B cell (primary cell): ENCODE data around the gene ADARB2. TPM values are rescaled to one million over a fixed set of nuclear protein-coding genes. Genes with fewer than 3 reads are reported as not detected.

Experiments used
- ATAC-seq: fragments of 200-7000 bp; cut with Tn5 transposase; one replicate; pipeline ENCODE4 v1.10.0; 2021; ENCODE audit warnings: low read depth, mild to moderate bottlenecking, moderate number of reproducible peaks, moderate library complexity
- CTCF ChIA-PET: fragments of 350-600 bp; sonication (Branson Sonifier 250); formaldehyde crosslinking; loops from one replicate; lab custom pipeline; 2021; ENCODE audit warnings: antibody characterized with exemption, inconsistent platforms; lab: Charles Lee
- POLR2A ChIA-PET: fragments of 350-600 bp; sonication (Branson Sonifier 250); formaldehyde crosslinking; loops from one replicate; lab custom pipeline; 2021; ENCODE audit warnings: antibody characterized with exemption; lab: Charles Lee
- DNase-seq: peaks from one replicate; pipeline ENCODE4 v3.0.0; 2013
- H2AFZ ChIP-seq: 2 replicates; pipeline ENCODE4 v1.6.1; 2012; ENCODE audit warnings: mild to moderate bottlenecking, low read depth, low read length; ENCODE audit not compliant: insufficient read depth, poor library complexity, severe bottlenecking
- H3K27ac ChIP-seq, 2 donors: 1 replicate in 1 of 2; 2 replicates in 1 of 2; pipeline ENCODE4 v1.5.1; 2012 to 2013; ENCODE audit warnings: low read length in 2 of 2, mild to moderate bottlenecking in 2 of 2, moderate library complexity in 1 of 2
- H3K27me3 ChIP-seq, 4 experiments: fragments of 200-600 bp in 1 of 4; sonication (generic) in 1 of 4; replicated peaks in 1 of 4; 1 replicate in 2 of 4; 2 replicates in 2 of 4; pipeline versions ENCODE4 v1.6.1 to v1.7.0; 2013 to 2016; ENCODE audit warnings: low read length in 3 of 4, mild to moderate bottlenecking in 2 of 4, mixed read lengths in 1 of 4, moderate library complexity in 1 of 4; ENCODE audit not compliant: insufficient read depth in 4 of 4, control insufficient read depth in 3 of 4; ENCODE audit errors: control extremely low read depth in 1 of 4
- H3K36me3 ChIP-seq, 2 experiments: replicated peaks in 1 of 2; 1 replicate in 1 of 2; 2 replicates in 1 of 2; pipeline versions ENCODE4 v1.6.1 to v1.7.1; 2013; ENCODE audit warnings: low read length in 1 of 2; ENCODE audit not compliant: insufficient read depth in 2 of 2, control insufficient read depth in 1 of 2; ENCODE audit errors: control extremely low read depth in 1 of 2, extremely low read depth in 1 of 2
- H3K4me1 ChIP-seq, 2 donors: fragments of 200-600 bp in 1 of 2; sonication (generic) in 1 of 2; 1 replicate in 1 of 2; 2 replicates in 1 of 2; pipeline versions ENCODE4 v1.5.1 to v1.6.1; 2013 to 2017; ENCODE audit warnings: low read length in 2 of 2; ENCODE audit not compliant: control insufficient read depth in 2 of 2, insufficient read depth in 2 of 2
- H3K4me2 ChIP-seq: replicated peaks from 2 replicates; pipeline ENCODE3; 2012; ENCODE audit warnings: mild to moderate bottlenecking, low read depth, low read length; ENCODE audit not compliant: poor library complexity, severe bottlenecking
- H3K4me3 ChIP-seq, 5 experiments: fragments of 200-600 bp in 1 of 5; sonication (generic) in 1 of 5; 1 replicate in 3 of 5; 2 replicates in 2 of 5; pipeline versions ENCODE4 v1.5.1 to v1.7.0; 2011 to 2016; ENCODE audit warnings: low read length in 4 of 5, mild to moderate bottlenecking in 4 of 5, low read depth in 2 of 5, control low read depth in 1 of 5, moderate library complexity in 1 of 5; ENCODE audit not compliant: insufficient read depth in 1 of 5; ENCODE audit errors: control extremely low read depth in 1 of 5, extremely low read depth in 1 of 5
- H3K79me2 ChIP-seq: fragments of 200-600 bp; sonication (generic); one replicate; pipeline ENCODE4 v1.6.0; 2016; ENCODE audit warnings: low read length; ENCODE audit not compliant: control insufficient read depth, insufficient read depth
- H3K9ac ChIP-seq: fragments of 200-600 bp; sonication (generic); 2 replicates; pipeline ENCODE4 v1.6.1; 2017; ENCODE audit warnings: mild to moderate bottlenecking, low read length, moderate library complexity
- H3K9me3 ChIP-seq, 3 donors: one replicate each; pipeline versions ENCODE4 v1.6.1 to v1.7.1; 2013; ENCODE audit warnings: low read length in 2 of 3; ENCODE audit not compliant: control insufficient read depth in 2 of 3, insufficient read depth in 1 of 3; ENCODE audit errors: control extremely low read depth in 1 of 3
- H4K20me1 ChIP-seq: 2 replicates; pipeline ENCODE4 v1.6.0; 2012; ENCODE audit warnings: mild to moderate bottlenecking, low read length; ENCODE audit not compliant: insufficient read depth, control insufficient read depth, poor library complexity, severe bottlenecking
- H3K27ac Mint-ChIP-seq: one replicate; pipeline ENCODE4 v1.8.0; 2021; ENCODE audit warnings: mixed read lengths
- H3K27me3 Mint-ChIP-seq: one replicate; pipeline ENCODE4 v1.8.0; 2021; ENCODE audit warnings: mixed read lengths
- H3K4me1 Mint-ChIP-seq: one replicate; pipeline ENCODE4 v1.8.0; 2021; ENCODE audit warnings: mixed read lengths
- H3K4me3 Mint-ChIP-seq: one replicate; pipeline ENCODE4 v1.8.0; 2021; ENCODE audit warnings: mixed read lengths
- H3K9me3 Mint-ChIP-seq: one replicate; pipeline ENCODE4 v1.8.0; 2022; ENCODE audit warnings: mixed read lengths; ENCODE audit not compliant: insufficient read depth
- EZH2 ChIP-seq: IDR thresholded peaks from 2 replicates; pipeline ENCODE4 v1.6.1; 2012; ENCODE audit warnings: borderline replicate concordance, low read depth, mild to moderate bottlenecking, moderate library complexity, low read length; ENCODE audit not compliant: insufficient read depth, poor library complexity, severe bottlenecking
- WGBS: methylation state at CpG from one replicate; pipeline ENCODE4 v1.1.5; 2013; ENCODE audit warnings: missing lambda C conversion rate; ENCODE audit not compliant: insufficient coverage; 5-methylcytosine and 5-hydroxymethylcytosine counted together
- intact Hi-C: fragments of 100-400 bp; cut with micrococcal nuclease; formaldehyde crosslinking; loops from one replicate; pipeline ENCODE4 v1.10.0; 2022
- polyA plus RNA-seq: library from polyadenylated mRNA; depleted of rRNA; stranded (reverse); fragments of >200 nt; gene quantifications from 2 replicates; pipeline ENCODE4 v1.2.3, GENCODE V29; 2012
- total RNA-seq, 2 donors: library from RNA; stranded (reverse); fragments of 120-200 nt in 1 of 2; gene quantifications; 1 replicate in 1 of 2; 2 replicates in 1 of 2; pipeline versions ENCODE4 v1.2.3 to v1.2.4, GENCODE V29; 2013 to 2022
- TF ChIP-seq, protein P1 (sequence below): fragments of 200-600 bp; IDR thresholded peaks from one replicate; pipeline ENCODE4 v1.8.0; 2022; ENCODE audit warnings: antibody characterized with exemption, mild to moderate bottlenecking

Gene ADARB2
- total and polyA plus RNA-seq, 2 donors (not counting 1 experiment from before 2014, with no cell fraction given) = 0.13 to 0.96 TPM

DNA sequence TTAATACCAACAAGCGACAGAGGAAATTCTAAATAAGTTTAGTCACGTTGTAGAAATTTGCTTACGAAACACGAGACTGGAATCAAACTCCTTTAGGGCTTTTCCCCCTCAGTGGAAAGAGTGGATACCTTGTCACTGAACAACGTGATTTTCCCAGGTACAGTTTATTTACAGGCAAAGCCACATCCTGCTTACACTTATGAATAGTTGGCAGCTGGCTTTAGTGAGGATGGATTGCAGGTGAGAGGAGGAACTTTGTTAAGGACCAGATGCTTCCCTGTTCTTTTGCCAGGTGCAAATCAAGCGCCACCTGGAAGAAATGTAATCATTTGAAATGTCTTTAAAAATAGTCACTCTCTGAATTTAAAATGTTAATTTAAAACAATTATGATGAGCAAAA, 282.4 kb downstream of the ADARB2 start:
- WGBS = 0% methylated on average over 4 of the region's 6 CpGs
- no peaks in the 10 kb centered on the region for H3K36me3 ChIP-seq
- Mint-ChIP-seq H3K9me3 (peaks cover 2% of the 10 kb centered on the region), H3K27ac (peak overlapping the region; percentile 91), H3K4me1 (peaks cover 66% of the 10 kb centered on the region), H3K27me3 (no peaks in the 10 kb centered on the region), H3K4me3 (peak overlapping the region; percentile 76)
- peak overlapping the region in 4 of 5 experiments; percentile 2 to 44 (median 17) for H3K4me3 ChIP-seq
- H3K79me2 ChIP-seq = no peaks in the 10 kb centered on the region
- H3K9me3 ChIP-seq = peaks cover 2 to 22% (median 6%) of the 10 kb centered on the region in 3 donors
- TF ChIP-seq, protein P1, sequence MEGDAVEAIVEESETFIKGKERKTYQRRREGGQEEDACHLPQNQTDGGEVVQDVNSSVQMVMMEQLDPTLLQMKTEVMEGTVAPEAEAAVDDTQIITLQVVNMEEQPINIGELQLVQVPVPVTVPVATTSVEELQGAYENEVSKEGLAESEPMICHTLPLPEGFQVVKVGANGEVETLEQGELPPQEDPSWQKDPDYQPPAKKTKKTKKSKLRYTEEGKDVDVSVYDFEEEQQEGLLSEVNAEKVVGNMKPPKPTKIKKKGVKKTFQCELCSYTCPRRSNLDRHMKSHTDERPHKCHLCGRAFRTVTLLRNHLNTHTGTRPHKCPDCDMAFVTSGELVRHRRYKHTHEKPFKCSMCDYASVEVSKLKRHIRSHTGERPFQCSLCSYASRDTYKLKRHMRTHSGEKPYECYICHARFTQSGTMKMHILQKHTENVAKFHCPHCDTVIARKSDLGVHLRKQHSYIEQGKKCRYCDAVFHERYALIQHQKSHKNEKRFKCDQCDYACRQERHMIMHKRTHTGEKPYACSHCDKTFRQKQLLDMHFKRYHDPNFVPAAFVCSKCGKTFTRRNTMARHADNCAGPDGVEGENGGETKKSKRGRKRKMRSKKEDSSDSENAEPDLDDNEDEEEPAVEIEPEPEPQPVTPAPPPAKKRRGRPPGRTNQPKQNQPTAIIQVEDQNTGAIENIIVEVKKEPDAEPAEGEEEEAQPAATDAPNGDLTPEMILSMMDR = no peak
- TF ChIP-seq EZH2 = no peak
- peak overlapping the region; percentile 50 for H2AFZ ChIP-seq
- intact Hi-C loops = loop anchor here (1.0 to 2.0 kb wide), 7 partner anchors 10 to 207 kb away; no protein-coding TSS in a partner anchor
- POLR2A ChIA-PET = interaction anchor here (2.7 kb wide), 1 partner anchor 30 kb away, joined by 11 read pairs; no protein-coding TSS in a partner anchor
- peaks cover 36 to 45% of the 10 kb centered on the region in 2 donors for H3K4me1 ChIP-seq
- H3K4me2 ChIP-seq = peak overlapping the region; percentile 72
- no peaks in the 10 kb centered on the region for H3K27me3 ChIP-seq
- peak overlapping the region; percentile 78 to 81 for H3K27ac ChIP-seq
- peak; percentile 8 for ATAC-seq
- no peaks in the 10 kb centered on the region for H4K20me1 ChIP-seq
- no peak for DNase-seq
- CTCF ChIA-PET = interaction anchor here (1.4 to 1.8 kb wide), 3 partner anchors 29 to 208 kb away, joined by 3 to 5 read pairs (median 3); no protein-coding TSS in a partner anchor
- H3K9ac ChIP-seq = peak overlapping the region; percentile 40

DNA sequence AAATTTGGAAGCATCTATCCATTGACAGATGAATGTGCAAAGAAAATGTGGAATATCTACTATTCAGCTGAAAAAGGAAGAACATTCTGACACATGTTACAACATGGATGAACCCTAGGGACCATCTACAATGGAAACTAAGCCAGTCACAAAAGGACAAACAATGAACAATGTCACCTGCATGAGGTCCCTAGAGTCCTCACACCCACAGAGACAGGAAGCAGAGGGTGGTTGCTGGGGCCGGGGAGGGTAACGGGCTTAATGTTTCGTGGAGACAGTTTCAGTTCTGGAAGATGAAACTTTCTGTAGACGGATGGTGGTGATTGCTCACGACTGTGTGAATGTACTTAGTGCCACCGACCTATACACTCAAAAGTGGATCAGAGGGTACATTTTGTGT, 282.9 kb downstream of the ADARB2 start:
- 0% methylated on average over 3 of the region's 6 CpGs for WGBS
- Histone ChIP-seq H3K9me3 (peaks cover 2 to 21% (median 6%) of the 10 kb centered on the region in 3 donors), H3K9ac (peak overlapping the region; percentile 40), H3K79me2 (no peaks in the 10 kb centered on the region), H3K27ac (peak overlapping the region; percentile 78 to 81), H3K4me1 (peaks cover 36 to 45% of the 10 kb centered on the region in 2 donors), H3K36me3 (no peaks in the 10 kb centered on the region), H3K4me3 (peak overlapping the region in 3 of 5 experiments; percentile 13 to 44 (median 21)), H3K27me3 (no peaks in the 10 kb centered on the region), H4K20me1 (no peaks in the 10 kb centered on the region), H2AFZ (peak overlapping the region; percentile 50), H3K4me2 (peak overlapping the region; percentile 72)
- ChIA-PET POLR2A (interaction anchor here (2.7 kb wide), 1 partner anchor 29 kb away, joined by 11 read pairs; no protein-coding TSS in a partner anchor), CTCF (interaction anchor here (1.4 kb wide), 2 partner anchors 28 to 208 kb away, joined by 3 read pairs; no protein-coding TSS in a partner anchor)
- DNase-seq = peak; percentile 87
- Mint-ChIP-seq H3K4me1 (peaks cover 66% of the 10 kb centered on the region), H3K27ac (peak overlapping the region; percentile 91), H3K27me3 (no peaks in the 10 kb centered on the region), H3K9me3 (peaks cover 2% of the 10 kb centered on the region), H3K4me3 (peak overlapping the region; percentile 76)
- TF ChIP-seq, protein P1 = no peak
- no peak for TF ChIP-seq EZH2
- intact Hi-C loops = loop anchor here (1.0 to 2.0 kb wide), 7 partner anchors 11 to 208 kb away; no protein-coding TSS in a partner anchor
- ATAC-seq = peak; percentile 95
